Panc1 (cell line): ENCODE measurements around the gene TROAP. TPM values are rescaled to one million over a fixed set of nuclear protein-coding genes. Genes with fewer than 3 reads are reported as not detected.

Experiments used
- ATAC-seq: fragments of 200-7000 bp; cut with Tn5 transposase; 2 replicates; pipeline ENCODE4 v1.9.1; 2020; ENCODE audit warnings: mild to moderate bottlenecking, moderate library complexity
- BruUV-seq: library from RNA; stranded (reverse); fragments of 400-500 nt; replicated peaks from 2 replicates; lab custom pipeline; 2021; lab: Mats Ljungman, UMichigan
- CTCF ChIA-PET: fragments of 300-600 bp; sonication (Branson Sonifier 250); formaldehyde crosslinking; loops from one replicate; lab custom pipeline; 2022; ENCODE audit warnings: antibody characterized with exemption; lab: Charles Lee
- POLR2A ChIA-PET: fragments of 300-600 bp; sonication (Branson Sonifier 250); formaldehyde crosslinking; loops from one replicate; lab custom pipeline; 2022; ENCODE audit warnings: antibody characterized with exemption; lab: Charles Lee
- DNase-seq: peaks from one replicate; pipeline ENCODE4 v3.0.0-alpha.2; 2010; ENCODE audit warnings: low read depth, low spot score
- H3K27ac ChIP-seq: 2 replicates; pipeline ENCODE4 v1.5.1; 2011; ENCODE audit warnings: mild to moderate bottlenecking, low read length, inconsistent platforms
- H3K27me3 ChIP-seq: fragments of 200-500 bp; sonication (Bioruptor generic); 2 replicates; pipeline ENCODE4 v1.6.0; 2014; ENCODE audit warnings: low read length, inconsistent platforms; ENCODE audit not compliant: control insufficient read depth, insufficient read depth
- H3K36me3 ChIP-seq: fragments of 200-500 bp; sonication (Bioruptor generic); 2 replicates; pipeline ENCODE4 v1.5.1; 2014; ENCODE audit warnings: inconsistent platforms, mild to moderate bottlenecking, low read length, moderate library complexity; ENCODE audit not compliant: control insufficient read depth, insufficient read depth
- H3K4me1 ChIP-seq: 2 replicates; pipeline ENCODE4 v1.5.1; 2011; ENCODE audit warnings: inconsistent platforms, mild to moderate bottlenecking, low read length, moderate library complexity; ENCODE audit not compliant: control insufficient read depth, insufficient read depth
- H3K4me3 ChIP-seq, 2 experiments: 2 replicates each; pipeline ENCODE4 v1.5.1; 2011 to 2012; ENCODE audit warnings: low read depth in 2 of 2, low read length in 2 of 2, mild to moderate bottlenecking in 2 of 2, inconsistent platforms in 1 of 2, moderate library complexity in 1 of 2
- H3K9me3 ChIP-seq: fragments of 200-500 bp; sonication (Bioruptor generic); 2 replicates; pipeline ENCODE4 v1.5.1; 2014; ENCODE audit warnings: low read depth, mild to moderate bottlenecking, inconsistent platforms, low read length, moderate library complexity; ENCODE audit not compliant: control insufficient read depth, insufficient read depth
- CTCF ChIP-seq: fragments of 450-650 bp; IDR thresholded peaks from 2 replicates; pipeline ENCODE4 v1.5.1; 2017; ENCODE audit warnings: mild to moderate bottlenecking
- POLR2AphosphoS5 ChIP-seq: IDR thresholded peaks from 2 replicates; pipeline ENCODE4 v1.6.1; 2012; ENCODE audit warnings: mild to moderate bottlenecking, low read depth, low read length, moderate library complexity
- REST ChIP-seq, 2 experiments: IDR thresholded peaks; 2 replicates each; pipeline ENCODE4 v1.6.1; 2011 to 2012; ENCODE audit warnings: low read depth in 2 of 2, control low read depth in 1 of 2, low read length in 1 of 2, mild to moderate bottlenecking in 1 of 2, moderate library complexity in 1 of 2; ENCODE audit not compliant: insufficient read depth in 1 of 2
- SIN3A ChIP-seq: IDR thresholded peaks from 2 replicates; pipeline ENCODE4 v1.6.1; 2012; ENCODE audit warnings: low read depth, mild to moderate bottlenecking, low read length, moderate library complexity, borderline replicate concordance; ENCODE audit not compliant: insufficient read depth
- TCF7L2 ChIP-seq: IDR thresholded peaks from 2 replicates; pipeline ENCODE4 v1.6.1; 2011; ENCODE audit warnings: mild to moderate bottlenecking, low read depth, low read length, inconsistent platforms
- in situ Hi-C: cut with HindIII; loops from 2 replicates; pipeline ENCODE4 v1.10.0; 2016; ENCODE audit warnings: low sequenced_read_pairs, low pct_unique_long_range_greater_than_20kb
- intact Hi-C: fragments of 100-400 bp; cut with micrococcal nuclease; formaldehyde crosslinking; loops from one replicate; pipeline ENCODE4 v1.10.0; 2022; ENCODE audit not compliant: unreplicated experiment
- total RNA-seq: library from RNA; stranded (reverse); gene quantifications from one replicate; pipeline ENCODE4 v1.2.1, GENCODE V29; 2021; ENCODE audit not compliant: unreplicated experiment

TROAP gene
- total RNA-seq, 1 experiment from 2014 or later, result 50.0 TPM

GRCh38 chr12:49357103-49357678, 34.1 kb downstream of the TROAP start:
- ATAC-seq (no peak), DNase-seq (no peak)
- ChIA-PET POLR2A (interaction anchor here (0.7 kb wide), 1 partner anchor 197 kb away, joined by 3 read pairs; no protein-coding TSS in a partner anchor), CTCF (interaction anchor here (0.5 to 3.1 kb wide), 11 partner anchors 9 to 163 kb away, joined by 3 to 92 read pairs (median 4); partner anchors contain the start of gene C1QL4)
- H3K27me3 ChIP-seq, result no peaks in the 10 kb centered on the region
- H3K9me3 ChIP-seq, result no peaks in the 10 kb centered on the region
- in situ Hi-C loops, result loop anchor here (25.0 kb wide), 1 partner anchor 155 kb away; no protein-coding TSS in a partner anchor
- H3K36me3 ChIP-seq, result no peaks in the 10 kb centered on the region
- peaks cover 5% of the 10 kb centered on the region for H3K4me1 ChIP-seq
- BruUV-seq, result no TSS peak
- H3K4me3 ChIP-seq, result no peak overlapping the region
- intact Hi-C loops, result no loop called here
- TF ChIP-seq REST (IDR thresholded peaks at IDR 0.05; ENCODE audit: insufficient read depth in 1 of 2, low read depth in 2 of 2, low read length in 1 of 2) (no peak), TCF7L2 (no peak), SIN3A (no peak), POLR2AphosphoS5 (no peak), CTCF (peak; percentile 72)
- H3K27ac ChIP-seq, result no peak overlapping the region

GRCh38 chr12:49358483-49359141, 35.6 kb downstream of the TROAP start:
- Histone ChIP-seq H3K4me1 (peaks cover 5% of the 10 kb centered on the region), H3K36me3 (no peaks in the 10 kb centered on the region), H3K9me3 (no peaks in the 10 kb centered on the region), H3K27me3 (no peaks in the 10 kb centered on the region), H3K27ac (no peak overlapping the region), H3K4me3 (no peak overlapping the region)
- no TSS peak for BruUV-seq
- ATAC-seq (peak; percentile 95), DNase-seq (no peak)
- in situ Hi-C loops, result loop anchor here (25.0 kb wide), 1 partner anchor 154 kb away; no protein-coding TSS in a partner anchor
- ChIA-PET CTCF (interaction anchor here (0.5 to 3.1 kb wide), 17 partner anchors 8 to 352 kb away, joined by 3 to 92 read pairs (median 6); partner anchors contain the start of genes C1QL4 and SPATS2), POLR2A (interaction anchor here (0.6 to 0.7 kb wide), 6 partner anchors 27 to 1126 kb away, joined by 3 to 9 read pairs (median 5); no protein-coding TSS in a partner anchor)
- peak; percentile 89 for TF ChIP-seq CTCF
- TF ChIP-seq TCF7L2, result no peak
- no peak for TF ChIP-seq REST (IDR thresholded peaks at IDR 0.05; ENCODE audit: insufficient read depth in 1 of 2, low read depth in 2 of 2, low read length in 1 of 2)
- TF ChIP-seq POLR2AphosphoS5, result no peak
- intact Hi-C loops, result loop anchor here (1.0 kb wide), 1 partner anchor 156 kb away; no protein-coding TSS in a partner anchor
